GM19372 (cell line): ENCODE data around the gene MLH3.

Experiments
- ATAC-seq: cut with Tn5 transposase; IDR thresholded peaks from one replicate; pipeline ENCODE4 v1.9.1; 2021; ENCODE audit warnings: mild to moderate bottlenecking, low read depth, moderate library complexity; ENCODE audit not compliant: unreplicated experiment

MLH3 gene

DNA sequence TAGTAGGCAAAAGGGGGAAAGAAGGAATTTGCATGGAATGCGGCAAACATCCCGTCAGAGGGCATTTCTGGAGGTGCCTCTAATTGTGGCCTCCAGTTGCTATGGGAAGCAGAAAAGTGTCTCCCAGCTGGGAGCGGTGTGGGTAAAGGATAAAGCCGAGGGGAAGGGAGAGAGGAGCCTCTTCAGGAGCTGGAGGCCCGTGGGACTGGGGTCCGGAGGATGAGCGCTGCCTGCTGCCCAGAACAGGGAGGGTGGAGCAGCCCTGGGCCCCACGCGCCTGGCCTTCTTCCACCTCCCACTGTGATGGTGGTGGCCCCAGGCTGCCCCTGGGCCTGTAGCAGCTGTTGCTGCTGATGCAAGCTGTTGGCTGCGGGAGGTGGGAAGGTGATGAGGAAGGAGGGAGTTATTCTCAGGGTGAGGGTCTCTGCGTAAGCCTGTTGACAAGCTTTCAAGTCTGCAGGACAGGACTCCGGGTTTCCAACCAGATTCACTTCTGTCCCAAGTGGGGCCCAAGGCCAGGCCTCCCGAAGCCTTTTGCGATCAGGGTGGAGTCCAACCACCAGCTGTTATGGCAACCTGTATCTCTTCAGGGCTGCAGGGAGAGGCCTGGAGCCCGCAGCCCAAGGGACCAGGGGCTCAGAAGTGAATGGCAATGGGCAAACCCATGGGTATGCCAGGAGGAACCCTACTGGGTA lies 76.8 kb downstream of the MLH3 start:
- ATAC-seq: no peak

GRCh38 chr14:74973905-74974363 lies 77.3 kb downstream of the MLH3 start:
- no peak for ATAC-seq

DNA sequence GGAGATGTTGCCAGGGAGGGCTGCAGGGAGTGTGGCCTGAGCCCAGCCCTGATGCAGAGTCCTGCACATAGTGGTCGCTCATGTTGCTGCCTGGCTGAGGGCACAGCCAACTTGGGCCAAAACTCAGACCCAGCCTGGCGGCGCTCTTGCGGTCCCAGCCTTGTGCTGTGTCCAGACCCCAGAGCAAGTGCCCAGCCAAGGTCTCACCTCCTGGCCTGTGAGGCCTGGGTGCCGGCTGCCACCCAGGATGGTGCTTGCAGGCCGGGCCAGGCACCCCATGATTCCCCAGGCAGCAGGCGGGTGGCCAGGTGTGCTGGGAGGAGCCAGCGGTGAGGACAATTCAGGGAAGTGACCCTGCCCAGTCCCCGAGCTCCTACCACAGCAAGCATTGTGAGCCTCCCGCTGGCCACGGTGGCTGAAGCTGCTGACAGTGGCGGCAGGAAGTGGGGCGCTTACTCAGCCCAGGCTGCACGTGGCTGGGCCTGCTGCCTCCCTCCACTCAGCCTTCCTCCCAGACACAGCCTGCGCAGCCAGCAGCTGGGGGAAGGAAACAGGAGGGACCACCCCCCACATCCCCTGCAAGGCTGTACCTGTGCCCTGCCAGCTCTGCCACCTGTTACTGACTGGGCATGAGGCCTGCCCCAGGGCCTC lies 78.1 kb downstream of the MLH3 start:
- no peak for ATAC-seq

DNA sequence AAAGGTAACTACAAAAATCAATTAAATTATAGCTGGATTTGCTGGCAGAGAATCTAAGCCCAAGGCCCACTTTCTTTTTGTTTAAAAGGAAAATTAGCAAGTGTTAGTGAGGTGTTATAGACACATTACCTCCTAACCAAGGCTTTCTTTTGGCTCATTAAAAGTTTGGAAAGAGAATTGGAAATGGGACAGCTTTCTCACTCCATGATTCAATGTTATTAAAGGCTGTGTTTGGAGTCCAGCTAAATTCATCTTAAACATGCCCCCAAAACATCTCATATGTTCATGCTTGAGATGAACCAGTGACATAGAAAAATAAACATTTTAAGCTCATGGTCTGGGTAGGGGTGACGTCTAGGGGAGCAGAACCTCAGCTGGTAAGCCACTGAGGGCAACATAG lies 82.5 kb downstream of the MLH3 start:
- ATAC-seq: no peak

- ATAC-seq: no peak
These were observed 85.6 kb downstream of the MLH3 start for GRCh38 chr14:74965486-74966153.

DNA sequence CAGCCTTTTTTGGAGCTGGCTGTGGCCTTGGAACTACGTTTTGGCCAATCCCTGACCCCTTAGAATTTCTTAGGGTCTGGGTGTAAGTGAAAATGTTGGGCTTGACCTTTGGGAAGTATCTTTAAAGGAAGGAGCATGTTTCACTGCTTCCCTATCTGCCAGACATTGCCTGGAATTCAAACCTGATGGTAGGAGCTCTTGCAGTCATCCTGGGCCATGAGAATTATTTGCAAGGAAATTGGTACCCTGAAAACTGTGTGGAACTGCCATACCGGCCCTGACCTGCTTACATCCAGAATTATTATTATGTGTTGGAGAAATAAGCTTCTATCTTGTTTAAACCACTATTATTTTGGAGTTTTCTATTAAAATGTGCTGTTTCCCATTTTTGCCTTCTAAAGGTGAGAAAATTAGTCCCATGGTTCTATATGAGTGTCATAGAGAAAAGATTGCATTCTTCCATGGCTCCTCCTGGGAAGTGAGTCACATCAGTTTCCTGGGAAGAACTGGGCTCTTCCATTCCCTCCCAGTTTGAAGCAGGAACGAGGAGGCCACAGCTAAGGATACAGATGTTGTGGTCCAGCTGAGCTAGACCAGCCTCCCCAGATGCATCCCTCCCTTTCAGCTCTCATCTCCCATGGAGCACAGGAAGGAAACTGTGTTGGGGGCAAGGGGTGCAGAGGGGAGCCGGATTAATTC lies 86.3 kb downstream of the MLH3 start:
- ATAC-seq: no peak
